Pancreas (tissue), 10 donors: ENCODE measurements around the gene OR2A42. TPM values are rescaled to one million over a fixed set of nuclear protein-coding genes. Genes with fewer than 3 reads are reported as not detected.
"Not testable (repeated sequence)": the region's sequence is repeated elsewhere in the genome, so short reads cannot be mapped to it uniquely, and the experiment has no call there.

Experiments used
- ATAC-seq, 4 donors: fragments of 200-7000 bp; cut with Tn5 transposase; one replicate each; pipeline versions ENCODE4 v1.8.0 to v1.9.1; 2020; ENCODE audit warnings: mild to moderate bottlenecking in 4 of 4, moderate library complexity in 4 of 4
- DNase-seq, 6 donors: peaks; one replicate each; pipeline ENCODE4 v3.0.0-alpha.2; 2020
- FAIRE-seq: peaks from 2 replicates; lab custom pipeline; 2012; peaks lifted over from hg19 to GRCh38; lab: Jason Lieb, UNC
- H3K27ac ChIP-seq, 4 donors: fragments of 200-600 bp; sonication (generic); 1 replicate in 3 of 4; 2 replicates in 1 of 4; pipeline versions ENCODE4 v1.5.0 to v1.8.0; 2020
- H3K27me3 ChIP-seq, 4 donors: fragments of 200-600 bp; one replicate each; pipeline ENCODE4 v1.8.0; 2021
- H3K36me3 ChIP-seq, 3 donors: fragments of 200-600 bp; sonication (generic) in 1 of 3; one replicate each; pipeline versions ENCODE4 v1.5.0 to v1.8.0; 2020 to 2021
- H3K4me1 ChIP-seq, 3 donors: fragments of 200-600 bp; one replicate each; pipeline ENCODE4 v1.8.0; 2021
- H3K4me3 ChIP-seq, 4 donors: fragments of 200-600 bp; sonication (generic) in 2 of 4; one replicate each; pipeline versions ENCODE4 v1.5.0 to v1.8.0; 2020 to 2021
- H3K9me3 ChIP-seq, 4 donors: fragments of 200-600 bp; one replicate each; pipeline ENCODE4 v1.8.0; 2021
- WGBS, 2 donors: extraction: QIAGEN DNeasy Blood & Tissue Kit; methylation state at CpG; one replicate each; pipeline ENCODE4 v1.1.7; 2013; 5-methylcytosine and 5-hydroxymethylcytosine counted together
- intact Hi-C, 3 donors: fragments of 100-400 bp; cut with DNase I; formaldehyde crosslinking; loops; one replicate each; pipeline versions ENCODE4 v1.11.1 to v1.14.2; 2022
- polyA plus RNA-seq, 2 donors: library from polyadenylated mRNA; stranded (reverse); fragments of 200-250 nt; gene quantifications; one replicate each; pipeline ENCODE4 v1.2.3, GENCODE V29; 2013
- total RNA-seq, 6 donors: library from RNA; stranded (reverse); fragmentation: NEBNext Ultra II Directional in 4 of 6; extraction: Animal tissue kit (Norgen Biotek cat#: 25700) in 4 of 6; gene quantifications; one replicate each; pipeline versions ENCODE4 v1.2.1 to v1.2.4, GENCODE V29; 2021 to 2023
- donor health status: healthy with polysubstance abuse.
- donor health status: DM: no; HTN: no; CAD: no; lungs with moderate emphysema.
- donor health status: DM: no; HTN: no; CAD: no.
- donor health status: control.
- donor health status: control.
- donor health status: Bipolar disorder and iron deficiency.
- donor health status: DM: yes; HTN: yes; CAD: no.
- donor health status: DM: no; HTN: no; CAD: no.
- donor health status: DM: no; HTN: no; CAD: no.
- donor health status: DM: yes; HTN: yes; CAD: no.

OR2A42 gene
- total and polyA plus RNA-seq, 8 donors = not detected

- H3K4me1 ChIP-seq, H3K36me3 ChIP-seq, FAIRE-seq, H3K4me3 ChIP-seq, DNase-seq, ATAC-seq, intact Hi-C loops, H3K27ac ChIP-seq, H3K9me3 ChIP-seq, H3K27me3 ChIP-seq: not testable (repeated sequence)
- WGBS, 2 donors = 72 to 78% methylated on average over 3 of the region's 4 CpGs
Measured at GRCh38 chr7:144226866-144227265, 12.5 kb downstream of the OR2A42 start.

GRCh38 chr7:144223675-144224074 is 15.7 kb downstream of the OR2A42 start:
- H3K4me3 ChIP-seq, FAIRE-seq, H3K27ac ChIP-seq, H3K9me3 ChIP-seq, H3K27me3 ChIP-seq, H3K36me3 ChIP-seq, intact Hi-C loops, ATAC-seq, H3K4me1 ChIP-seq, DNase-seq: not testable (repeated sequence)

- FAIRE-seq, H3K27me3 ChIP-seq, DNase-seq, H3K4me3 ChIP-seq, intact Hi-C loops, ATAC-seq, H3K36me3 ChIP-seq, H3K9me3 ChIP-seq, H3K4me1 ChIP-seq, H3K27ac ChIP-seq: not testable (repeated sequence)
Measured at GRCh38 chr7:144220531-144220930, 18.9 kb downstream of the OR2A42 start.

- FAIRE-seq, H3K4me1 ChIP-seq, H3K4me3 ChIP-seq, H3K9me3 ChIP-seq, DNase-seq, intact Hi-C loops, H3K27me3 ChIP-seq, H3K27ac ChIP-seq, H3K36me3 ChIP-seq: not testable (repeated sequence)
- no CpG with 5 or more reads among the region's 4 CpGs for WGBS, 2 donors
- peak; percentile 56 to 82 (median 72) for ATAC-seq
Measured at GRCh38 chr7:144219149-144219548, 20.3 kb downstream of the OR2A42 start.

- ATAC-seq, H3K27me3 ChIP-seq, H3K4me1 ChIP-seq, H3K4me3 ChIP-seq, FAIRE-seq, intact Hi-C loops, DNase-seq, H3K36me3 ChIP-seq, H3K9me3 ChIP-seq, H3K27ac ChIP-seq: not testable (repeated sequence)
- 97 to 100% methylated on average over 1 of the region's 1 CpG for WGBS, 2 donors
Measured at GRCh38 chr7:144218581-144218980, 20.8 kb downstream of the OR2A42 start.

GRCh38 chr7:144217200-144217599 is 22.2 kb downstream of the OR2A42 start:
- DNase-seq, H3K36me3 ChIP-seq, FAIRE-seq, H3K4me3 ChIP-seq, ATAC-seq, intact Hi-C loops, H3K4me1 ChIP-seq, H3K27me3 ChIP-seq, H3K9me3 ChIP-seq, H3K27ac ChIP-seq: not testable (repeated sequence)

- intact Hi-C loops, H3K27ac ChIP-seq, DNase-seq, H3K4me1 ChIP-seq, H3K9me3 ChIP-seq, FAIRE-seq, H3K27me3 ChIP-seq, ATAC-seq, H3K36me3 ChIP-seq, H3K4me3 ChIP-seq: not testable (repeated sequence)
- no CpG with 5 or more reads among the region's 5 CpGs for WGBS, 2 donors
Measured at GRCh38 chr7:144205306-144205705, 34.1 kb downstream of the OR2A42 start.

- H3K4me3 ChIP-seq, FAIRE-seq, H3K4me1 ChIP-seq, DNase-seq, H3K9me3 ChIP-seq, H3K36me3 ChIP-seq, intact Hi-C loops, H3K27ac ChIP-seq, H3K27me3 ChIP-seq, ATAC-seq: not testable (repeated sequence)
- WGBS, 2 donors = no CpG with 5 or more reads among the region's 3 CpGs
Measured at GRCh38 chr7:144203086-144203485, 36.3 kb downstream of the OR2A42 start.

- ATAC-seq, intact Hi-C loops, H3K36me3 ChIP-seq, H3K4me3 ChIP-seq, FAIRE-seq, DNase-seq, H3K4me1 ChIP-seq, H3K27me3 ChIP-seq, H3K9me3 ChIP-seq, H3K27ac ChIP-seq: not testable (repeated sequence)
- WGBS, 2 donors = no CpG with 5 or more reads among the region's 1 CpG
Measured at GRCh38 chr7:144201978-144202377, 37.4 kb downstream of the OR2A42 start.

GRCh38 chr7:144198934-144199333 is 40.5 kb downstream of the OR2A42 start:
- intact Hi-C loops, H3K4me1 ChIP-seq, DNase-seq, H3K36me3 ChIP-seq, FAIRE-seq, H3K4me3 ChIP-seq, ATAC-seq, H3K9me3 ChIP-seq, H3K27ac ChIP-seq, H3K27me3 ChIP-seq: not testable (repeated sequence)
- WGBS, 2 donors = 70 to 82% methylated on average over 3 of the region's 4 CpGs

- DNase-seq = peak in 4 of 6 donors; percentile 41 to 68 (median 59)
- FAIRE-seq, H3K27me3 ChIP-seq, intact Hi-C loops, H3K9me3 ChIP-seq, H3K27ac ChIP-seq, H3K4me1 ChIP-seq, H3K36me3 ChIP-seq, H3K4me3 ChIP-seq: not testable (repeated sequence)
- 0% methylated on average over 14 of the region's 51 CpGs; no CpG with 5 or more reads in 1 of the 2 donors for WGBS, 2 donors
- peak; percentile 95 to 98 (median 97) for ATAC-seq
Measured at GRCh38 chr7:144195212-144195872, 44.1 kb downstream of the OR2A42 start, which contains the start of gene ARHGEF35. ARHGEF35 (minus strand) TSS chr7:144195833; CDS start chr7:144188383, 7,450 bp downstream.

GRCh38 chr7:144194453-144194852 is 45.0 kb downstream of the OR2A42 start:
- no CpG with 5 or more reads among the region's 6 CpGs for WGBS, 2 donors

More at GRCh38 chr7:144194453-144194852, 45.0 kb downstream of the OR2A42 start:
- intact Hi-C loops, H3K4me1 ChIP-seq, ATAC-seq, DNase-seq, H3K4me3 ChIP-seq, H3K27me3 ChIP-seq, H3K36me3 ChIP-seq, H3K27ac ChIP-seq, H3K9me3 ChIP-seq, FAIRE-seq: not testable (repeated sequence)
